ENCODE measurements around the gene MRGPRF.

- TF ChIP-seq POLR2AphosphoS5 (IDR thresholded peaks at IDR 0.05; ENCODE audit: low read depth, low read length), result no peak
- no peak for TF ChIP-seq TAF1 (IDR thresholded peaks at IDR 0.05; ENCODE audit: borderline replicate concordance, low read depth, low read length)
- TF ChIP-seq POLR2A (IDR thresholded peaks at IDR 0.05; ENCODE audit: low read depth, low read length), result no peak
These were observed 24.5 kb upstream of the MRGPRF start for GRCh38 chr11:69037544-69037943.
